Neuronal stem cell (in vitro differentiated cells): ENCODE data around the gene SYVN1.

Experiments
- DNase-seq: peaks from one replicate; pipeline ENCODE4 v3.0.0-alpha.2; 2013; ENCODE audit warnings: low spot score
- H2AFZ ChIP-seq: one replicate; pipeline ENCODE4 v1.6.1; 2013; ENCODE audit warnings: mild to moderate bottlenecking, low read length, inconsistent platforms
- H2AK5ac ChIP-seq: 2 replicates; pipeline ENCODE4 v1.6.1; 2013; ENCODE audit warnings: low read depth, mild to moderate bottlenecking, inconsistent platforms, low read length, moderate library complexity, mixed read lengths
- H2BK120ac ChIP-seq: 2 replicates; pipeline ENCODE4 v1.6.1; 2013; ENCODE audit warnings: low read depth, mild to moderate bottlenecking, inconsistent platforms, low read length, moderate library complexity, mixed read lengths
- H2BK12ac ChIP-seq: one replicate; pipeline ENCODE4 v1.6.1; 2013; ENCODE audit warnings: low read length, inconsistent platforms
- H2BK15ac ChIP-seq: 2 replicates; pipeline ENCODE4 v1.6.1; 2013; ENCODE audit warnings: mild to moderate bottlenecking, low read length, inconsistent platforms, mixed read lengths
- H2BK5ac ChIP-seq: one replicate; pipeline ENCODE4 v1.6.1; 2013; ENCODE audit warnings: inconsistent platforms, mild to moderate bottlenecking, low read length, moderate library complexity
- H3K14ac ChIP-seq: one replicate; pipeline ENCODE4 v1.6.1; 2013; ENCODE audit warnings: low read length, inconsistent platforms
- H3K18ac ChIP-seq: 2 replicates; pipeline ENCODE4 v1.6.1; 2013; ENCODE audit warnings: low read length, inconsistent platforms
- H3K23ac ChIP-seq: 2 replicates; pipeline ENCODE4 v1.6.1; 2013; ENCODE audit warnings: low read depth, mild to moderate bottlenecking, mixed read lengths, low read length, inconsistent platforms; ENCODE audit not compliant: poor library complexity
- H3K27ac ChIP-seq: replicated peaks from 3 replicates; pipeline ENCODE4 v1.5.1; 2013; ENCODE audit warnings: low read length, inconsistent platforms
- H3K27me3 ChIP-seq, 3 experiments: 2 replicates each; pipeline ENCODE4 v1.6.1; 2013; ENCODE audit warnings: low read length in 3 of 3, mild to moderate bottlenecking in 2 of 3, inconsistent platforms in 1 of 3, low read depth in 1 of 3, mixed read lengths in 1 of 3, moderate library complexity in 1 of 3; ENCODE audit not compliant: control insufficient read depth in 3 of 3, insufficient read depth in 3 of 3
- H3K36me3 ChIP-seq, 2 donors: replicated peaks in 1 of 2; 2 replicates each; pipeline ENCODE4 v1.6.1; 2013; ENCODE audit warnings: low read length in 2 of 2; ENCODE audit not compliant: control insufficient read depth in 2 of 2, insufficient read depth in 2 of 2
- H3K4ac ChIP-seq: 2 replicates; pipeline ENCODE4 v1.6.1; 2013; ENCODE audit warnings: inconsistent platforms, mild to moderate bottlenecking, low read length, moderate library complexity
- H3K4me1 ChIP-seq, 2 donors: 1 replicate in 1 of 2; 2 replicates in 1 of 2; pipeline ENCODE4 v1.6.1; 2013; ENCODE audit warnings: low read length in 2 of 2, low read depth in 1 of 2; ENCODE audit not compliant: control insufficient read depth in 2 of 2, insufficient read depth in 1 of 2
- H3K4me2 ChIP-seq: one replicate; pipeline ENCODE4 v1.6.1; 2013; ENCODE audit warnings: mild to moderate bottlenecking, low read length, inconsistent platforms; ENCODE audit not compliant: insufficient read depth, poor library complexity, severe bottlenecking
- H3K4me3 ChIP-seq, 2 donors: 2 replicates each; pipeline ENCODE4 v1.5.1; 2013; ENCODE audit warnings: low read length in 2 of 2, mild to moderate bottlenecking in 2 of 2, inconsistent platforms in 1 of 2, moderate library complexity in 1 of 2
- H3K79me1 ChIP-seq: one replicate; pipeline ENCODE4 v1.6.1; 2013; ENCODE audit warnings: low read depth, mild to moderate bottlenecking, inconsistent platforms, low read length, moderate library complexity
- H3K9ac ChIP-seq: one replicate; pipeline ENCODE4 v1.6.1; 2013; ENCODE audit warnings: mild to moderate bottlenecking, low read depth, low read length, inconsistent platforms; ENCODE audit not compliant: poor library complexity
- H3K9me3 ChIP-seq, 2 donors: replicated peaks in 1 of 2; 2 replicates each; pipeline versions ENCODE3 to v1.6.1; 2013; ENCODE audit warnings: low read length in 2 of 2, mild to moderate bottlenecking in 2 of 2, inconsistent platforms in 1 of 2, low read depth in 1 of 2, mixed read lengths in 1 of 2, moderate library complexity in 1 of 2; ENCODE audit not compliant: control insufficient read depth in 2 of 2, insufficient read depth in 1 of 2
- H4K8ac ChIP-seq: one replicate; pipeline ENCODE4 v1.6.1; 2013; ENCODE audit warnings: low read depth, mild to moderate bottlenecking, inconsistent platforms, low read length, moderate library complexity
- H4K91ac ChIP-seq: one replicate; pipeline ENCODE4 v1.6.1; 2013; ENCODE audit warnings: low read length, low read depth, mild to moderate bottlenecking, inconsistent platforms; ENCODE audit not compliant: poor library complexity
- WGBS, 2 donors: extraction: QIAGEN DNeasy Blood & Tissue Kit; methylation state at CpG; one replicate each; pipeline ENCODE4 v1.1.7; 2013; ENCODE audit warnings: missing lambda C conversion rate in 2 of 2, mixed read lengths in 1 of 2; ENCODE audit not compliant: insufficient read length in 2 of 2, insufficient replicate concordance in 1 of 2; ENCODE audit errors: extremely low coverage in 2 of 2; 5-methylcytosine and 5-hydroxymethylcytosine counted together

SYVN1 gene

DNA sequence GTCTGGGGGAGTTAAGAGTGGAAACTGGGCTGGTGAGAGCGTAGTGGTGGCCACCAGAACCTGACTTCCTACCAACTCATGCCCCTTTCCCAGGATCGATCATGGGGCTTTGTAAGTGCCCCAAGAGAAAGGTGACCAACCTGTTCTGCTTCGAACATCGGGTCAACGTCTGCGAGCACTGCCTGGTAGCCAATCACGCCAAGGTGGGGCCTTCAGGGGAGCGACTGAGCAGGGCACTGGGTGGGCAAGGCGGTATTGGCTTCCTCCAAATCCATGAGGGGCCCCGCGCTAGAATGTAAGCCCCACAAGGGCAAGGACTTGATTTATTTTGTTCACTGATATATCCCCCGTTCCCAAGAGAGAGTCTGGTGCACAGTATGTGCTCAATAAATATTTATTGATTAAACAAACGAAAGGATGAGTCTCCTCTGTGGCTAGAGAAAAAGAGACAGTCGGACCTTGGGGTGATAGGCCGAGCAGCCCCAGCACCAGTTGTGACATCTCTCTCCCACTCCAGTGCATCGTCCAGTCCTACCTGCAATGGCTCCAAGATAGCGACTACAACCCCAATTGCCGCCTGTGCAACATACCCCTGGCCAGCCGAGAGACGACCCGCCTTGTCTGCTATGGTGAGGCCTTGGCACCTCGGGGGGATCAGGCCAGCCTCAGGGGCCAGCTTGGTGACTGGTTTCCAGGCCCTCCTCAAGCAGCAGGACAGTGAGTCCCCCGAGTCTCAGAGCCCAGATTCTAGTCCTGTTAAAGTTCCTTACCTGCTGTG lies 49.5 kb downstream of the SYVN1 start:
- Histone ChIP-seq H3K9me3 (no peaks in the 10 kb centered on the region), H3K4me2 (peak overlapping the region; percentile 61), H3K27me3 (no peaks in the 10 kb centered on the region), H3K27ac (peak overlapping the region; percentile 90), H4K8ac (no peak overlapping the region), H3K18ac (peak overlapping the region; percentile 84), H4K91ac (no peak overlapping the region), H2BK15ac (no peak overlapping the region), H3K14ac (peak overlapping the region; percentile 49), H3K9ac (peak overlapping the region; percentile 90), H2AK5ac (peak overlapping the region; percentile 30), H3K4me3 (peak overlapping the region; percentile 90 to 93), H3K4me1 (peaks cover 4 to 12% of the 10 kb centered on the region in 2 donors), H3K4ac (peak overlapping the region; percentile 69), H3K79me1 (peaks cover 6% of the 10 kb centered on the region), H3K23ac (no peak overlapping the region), H2AFZ (peak overlapping the region; percentile 91), H3K36me3 (peaks cover 37 to 77% of the 10 kb centered on the region in 2 donors), H2BK12ac (no peak overlapping the region), H2BK120ac (no peak overlapping the region), H2BK5ac (no peak overlapping the region)
- no CpG with 5 or more reads among the region's 23 CpGs for WGBS, 2 donors
- DNase-seq, result no peak

DNA sequence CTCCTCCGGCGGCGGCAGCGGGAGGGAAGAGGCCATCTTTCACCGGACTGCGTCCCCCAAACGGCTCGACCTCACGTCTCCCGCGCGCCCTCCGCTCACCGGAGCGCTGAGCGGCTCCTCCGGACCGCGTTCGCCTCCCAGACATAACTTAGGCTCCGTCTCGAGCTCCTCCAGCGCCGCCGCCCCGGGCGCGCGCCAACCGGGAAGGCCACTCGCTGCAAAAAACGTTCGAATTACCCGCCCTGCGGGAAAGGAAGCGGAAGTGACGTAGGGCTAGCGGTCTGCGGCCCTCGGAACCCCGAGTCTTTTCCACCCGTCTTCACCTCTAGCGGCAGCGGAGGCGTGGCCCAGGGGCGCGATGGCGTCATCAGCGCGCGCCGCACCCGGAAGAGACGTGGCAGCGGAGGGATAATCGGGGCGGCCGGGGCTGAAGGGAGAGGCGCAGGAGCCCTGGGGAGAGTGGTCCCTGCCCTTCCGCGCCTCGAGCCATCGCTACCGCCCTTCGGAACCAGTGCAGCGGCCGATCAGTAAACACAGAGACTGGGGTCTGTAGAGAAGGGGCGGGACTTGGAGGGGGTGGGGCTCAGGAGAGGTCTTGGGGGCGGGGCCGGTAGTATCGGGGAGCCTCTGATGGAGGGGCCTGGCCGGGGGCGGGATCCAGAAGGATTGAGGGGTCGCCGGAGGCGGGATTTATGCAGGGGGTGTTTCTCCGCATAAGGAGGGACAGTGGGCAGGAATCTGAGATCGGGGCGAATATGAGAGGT lies 50.3 kb downstream of the SYVN1 start, which contains the start of the genes CDCA5 and ZFPL1:
TSS of gene CDCA5 (minus strand) at position 207 of the 764 bp plus-strand sequence. CDS start at position 145, 62 bp downstream.
TSS of gene ZFPL1 (plus strand) at position 389 of the 764 bp plus-strand sequence. CDS start 477 bp downstream, outside the sequence.
- peak within 1 kb of the TSS; percentile 30 for H2AK5ac ChIP-seq
- DNase-seq, result peak; percentile 98
- no peak within 1 kb of the TSS for H2BK15ac ChIP-seq
- WGBS, 2 donors, result no CpG with 5 or more reads among the region's 79 CpGs
- H3K9me3 ChIP-seq, result no peaks in the 10 kb centered on the region
- H3K9ac ChIP-seq, result peak within 1 kb of the TSS; percentile 96
- peak within 1 kb of the TSS; percentile 91 for H2AFZ ChIP-seq
- H3K23ac ChIP-seq, result no peak within 1 kb of the TSS
- H2BK5ac ChIP-seq, result no peak within 1 kb of the TSS
- H3K4ac ChIP-seq, result peak within 1 kb of the TSS; percentile 69
- H3K18ac ChIP-seq, result peak within 1 kb of the TSS; percentile 84
- no peaks in the 10 kb centered on the region for H3K27me3 ChIP-seq
- no peak within 1 kb of the TSS for H2BK12ac ChIP-seq
- peaks cover 43 to 78% of the 10 kb centered on the region in 2 donors for H3K36me3 ChIP-seq
- H2BK120ac ChIP-seq, result no peak within 1 kb of the TSS
- H3K27ac ChIP-seq, result peak within 1 kb of the TSS; percentile 90
- peak within 1 kb of the TSS; percentile 49 for H3K14ac ChIP-seq
- no peak within 1 kb of the TSS for H4K91ac ChIP-seq
- peak within 1 kb of the TSS; percentile 72 for H3K4me2 ChIP-seq
- H3K79me1 ChIP-seq, result peaks cover 6% of the 10 kb centered on the region
- no peak within 1 kb of the TSS for H4K8ac ChIP-seq
- H3K4me3 ChIP-seq, result peak within 1 kb of the TSS; percentile 90 to 93
- peaks cover 4 to 12% of the 10 kb centered on the region in 2 donors for H3K4me1 ChIP-seq

DNA sequence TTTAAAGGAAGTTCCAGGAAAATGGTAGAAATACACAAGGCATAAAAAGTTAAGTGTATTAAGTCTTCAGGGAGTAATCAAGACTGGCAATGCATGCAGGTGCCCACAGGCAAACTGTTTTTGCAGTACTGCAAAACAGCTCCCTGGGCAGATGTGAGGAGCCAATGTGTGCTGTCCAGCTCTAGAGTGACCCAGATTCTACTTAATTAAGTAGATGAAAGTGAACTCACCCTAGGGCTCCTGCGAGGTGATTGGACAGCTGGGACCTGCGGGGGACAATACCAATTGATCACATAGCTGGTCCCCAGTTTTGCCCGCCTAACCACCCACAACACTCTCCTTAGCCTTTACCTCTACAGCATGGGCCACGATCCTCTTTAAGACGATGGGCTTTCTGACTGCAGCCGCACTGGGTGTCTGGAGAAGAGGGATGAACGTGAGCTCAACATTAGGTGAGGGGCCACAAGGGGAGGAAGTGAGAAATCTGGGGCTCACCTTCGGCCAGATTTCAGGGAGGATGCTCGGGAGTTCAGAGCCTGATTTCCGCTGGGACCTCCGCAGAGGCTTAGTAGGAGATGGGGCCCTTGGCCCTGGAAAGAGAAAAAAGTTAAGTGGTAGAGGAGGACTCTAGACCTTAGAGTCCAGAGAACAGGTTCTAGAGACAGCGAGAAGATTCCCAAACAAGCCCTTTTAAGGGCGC lies 51.0 kb downstream of the SYVN1 start:
- H3K4me3 ChIP-seq, result peak overlapping the region; percentile 90 to 93
- H2BK15ac ChIP-seq, result no peak overlapping the region
- no peak overlapping the region for H3K9ac ChIP-seq
- peak overlapping the region; percentile 72 for H3K4me2 ChIP-seq
- no CpG with 5 or more reads among the region's 13 CpGs for WGBS, 2 donors
- H3K9me3 ChIP-seq, result no peaks in the 10 kb centered on the region
- H4K8ac ChIP-seq, result no peak overlapping the region
- no peaks in the 10 kb centered on the region for H3K27me3 ChIP-seq
- H3K4ac ChIP-seq, result no peak overlapping the region
- H3K14ac ChIP-seq, result no peak overlapping the region
- no peak for DNase-seq
- H4K91ac ChIP-seq, result no peak overlapping the region
- no peak overlapping the region for H2BK12ac ChIP-seq
- H3K4me1 ChIP-seq, result peaks cover 4 to 12% of the 10 kb centered on the region in 2 donors
- H2BK120ac ChIP-seq, result no peak overlapping the region
- H3K36me3 ChIP-seq, result peaks cover 45 to 78% of the 10 kb centered on the region in 2 donors
- H3K23ac ChIP-seq, result no peak overlapping the region
- H3K18ac ChIP-seq, result no peak overlapping the region
- H2BK5ac ChIP-seq, result no peak overlapping the region
- H2AK5ac ChIP-seq, result no peak overlapping the region
- H3K79me1 ChIP-seq, result peaks cover 6% of the 10 kb centered on the region
- no peak overlapping the region for H3K27ac ChIP-seq
- peak overlapping the region; percentile 91 for H2AFZ ChIP-seq
